Activated CD4-positive, alpha-beta T cell treated with anti-CD3 and anti-CD28 coated beads, Interleukin-10, Interleukin-2, amounts not matched to agents 100 ng/mL and 50 ng/mL, durations not matched to agents 16 hours and 8 hours (primary cell): ENCODE data around the gene BICDL2.

Experiments
- DNase-seq: peaks from one replicate; pipeline ENCODE4 v3.0.0-alpha.2; 2020

The BICDL2 gene

GRCh38 chr16:3045758-3046640 lies 9.3 kb upstream of the BICDL2 start, which contains the start of gene MMP25:
Gene MMP25, plus strand, starts transcription at chr16:3046561. Its CDS starts 357 bp downstream, at chr16:3046918.
- no peak for DNase-seq

GRCh38 chr16:3044708-3045107 lies 8.0 kb upstream of the BICDL2 start:
- DNase-seq, result no peak

- no peak for DNase-seq
These were observed 5.6 kb upstream of the BICDL2 start for GRCh38 chr16:3042376-3042775.

GRCh38 chr16:3038896-3039295 lies 2.2 kb upstream of the BICDL2 start:
- no peak for DNase-seq

- no peak for DNase-seq
These were observed 1.5 kb upstream of the BICDL2 start for GRCh38 chr16:3038256-3038655.

- no peak for DNase-seq
These were observed 595 bp downstream of the BICDL2 start for GRCh38 chr16:3035972-3036725.

GRCh38 chr16:3035289-3035971 lies 1.3 kb downstream of the BICDL2 start:
- no peak for DNase-seq

- peak; percentile 39 for DNase-seq
These were observed 4.1 kb downstream of the BICDL2 start for GRCh38 chr16:3032624-3033023.

- DNase-seq, result no peak
These were observed 6.2 kb downstream of the BICDL2 start for GRCh38 chr16:3030222-3031212.

GRCh38 chr16:3029491-3030221 lies 7.1 kb downstream of the BICDL2 start:
- peak; percentile 69 for DNase-seq

- DNase-seq, result no peak
These were observed 7.9 kb downstream of the BICDL2 start for GRCh38 chr16:3028716-3029319.

GRCh38 chr16:3027983-3028715 lies 8.6 kb downstream of the BICDL2 start:
- peak; percentile 94 for DNase-seq

GRCh38 chr16:3027489-3027795 lies 9.3 kb downstream of the BICDL2 start:
- no peak for DNase-seq

GRCh38 chr16:3026609-3027488 lies 9.9 kb downstream of the BICDL2 start:
- DNase-seq, result no peak

GRCh38 chr16:3026003-3026378 lies 10.8 kb downstream of the BICDL2 start:
- no peak for DNase-seq

GRCh38 chr16:3025032-3026002 lies 11.4 kb downstream of the BICDL2 start:
- DNase-seq, result no peak

- peak; percentile 98 for DNase-seq
These were observed 12.9 kb downstream of the BICDL2 start, which contains the start of the genes HCFC1R1 and THOC6 for GRCh38 chr16:3023669-3024478. Gene HCFC1R1, minus strand, starts transcription at chr16:3023942. Its CDS starts 1 bp downstream, at chr16:3023941. Gene THOC6, plus strand, starts transcription at chr16:3024035. Its CDS starts 292 bp downstream, at chr16:3024327.
